Chondrocyte (in vitro differentiated cells): ENCODE measurements around the gene ADGRE1. TPM values are rescaled to one million over a fixed set of nuclear protein-coding genes. Genes with fewer than 3 reads are reported as not detected.
"Not testable (repeated sequence)": the region's sequence is repeated elsewhere in the genome, so short reads cannot be mapped to it uniquely, and the experiment has no call there.

Source experiments
- DNase-seq: peaks from one replicate; pipeline ENCODE4 v3.0.0; 2021; ENCODE audit warnings: mixed read lengths, low spot score
- H3K27ac Mint-ChIP-seq: one replicate; pipeline ENCODE4 v1.8.0; 2021; ENCODE audit warnings: mild to moderate bottlenecking, moderate library complexity, mixed read lengths; ENCODE audit not compliant: unreplicated experiment
- H3K27me3 Mint-ChIP-seq: 2 replicates; pipeline ENCODE4 v1.8.0; 2021; ENCODE audit warnings: low read depth, mixed read lengths
- H3K36me3 Mint-ChIP-seq: 2 replicates; pipeline ENCODE4 v1.8.0; 2021; ENCODE audit warnings: low read depth, mixed read lengths
- H3K4me1 Mint-ChIP-seq: 2 replicates; pipeline ENCODE4 v1.8.0; 2021; ENCODE audit warnings: low read depth, mild to moderate bottlenecking, mixed read lengths
- H3K4me3 Mint-ChIP-seq: one replicate; pipeline ENCODE4 v1.8.0; 2021; ENCODE audit warnings: mild to moderate bottlenecking, moderate library complexity, mixed read lengths; ENCODE audit not compliant: unreplicated experiment
- H3K9me3 Mint-ChIP-seq: 2 replicates; pipeline ENCODE4 v1.8.0; 2021; ENCODE audit warnings: low read depth, mixed read lengths
- total RNA-seq: library from RNA; stranded (reverse); gene quantifications from 3 replicates; pipeline ENCODE4 v1.2.1, GENCODE V29; 2021
- TF ChIP-seq, protein P1 (sequence below): fragments of 200-600 bp; sonication (generic); IDR thresholded peaks from 2 replicates; pipeline ENCODE4 v1.5.0; 2021; ENCODE audit warnings: antibody characterized with exemption, mild to moderate bottlenecking, moderate library complexity

The ADGRE1 gene
- total RNA-seq, 1 donor from 2014 or later = not detected

DNA sequence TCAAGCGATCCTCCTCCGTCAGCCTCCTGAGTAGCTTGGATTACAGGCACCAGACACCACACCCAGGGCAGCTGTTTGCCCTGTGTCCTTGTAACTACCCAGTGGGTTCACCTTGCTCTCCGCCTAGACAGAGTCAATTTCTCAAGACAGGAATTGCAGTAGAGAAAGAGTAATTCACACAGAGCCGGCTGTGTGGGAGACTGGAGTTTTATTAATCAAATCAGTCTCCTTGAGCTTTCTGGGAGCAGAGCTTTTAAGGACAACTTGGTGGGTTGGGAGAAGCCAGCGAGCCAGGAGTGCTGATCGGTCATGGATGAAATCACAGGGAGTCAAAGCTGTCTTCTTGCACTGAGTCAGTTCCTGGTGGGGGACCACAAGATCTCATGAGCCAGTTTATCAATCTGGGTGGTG is 20.6 kb upstream of the ADGRE1 start:
- Mint-ChIP-seq H3K27ac (no peak overlapping the region), H3K27me3 (peaks cover 22% of the 10 kb centered on the region), H3K4me3 (no peak overlapping the region), H3K4me1 (peaks cover 5% of the 10 kb centered on the region), H3K9me3 (peaks cover 4% of the 10 kb centered on the region), H3K36me3 (no peaks in the 10 kb centered on the region)
- DNase-seq = no peak
- TF ChIP-seq, protein P1, sequence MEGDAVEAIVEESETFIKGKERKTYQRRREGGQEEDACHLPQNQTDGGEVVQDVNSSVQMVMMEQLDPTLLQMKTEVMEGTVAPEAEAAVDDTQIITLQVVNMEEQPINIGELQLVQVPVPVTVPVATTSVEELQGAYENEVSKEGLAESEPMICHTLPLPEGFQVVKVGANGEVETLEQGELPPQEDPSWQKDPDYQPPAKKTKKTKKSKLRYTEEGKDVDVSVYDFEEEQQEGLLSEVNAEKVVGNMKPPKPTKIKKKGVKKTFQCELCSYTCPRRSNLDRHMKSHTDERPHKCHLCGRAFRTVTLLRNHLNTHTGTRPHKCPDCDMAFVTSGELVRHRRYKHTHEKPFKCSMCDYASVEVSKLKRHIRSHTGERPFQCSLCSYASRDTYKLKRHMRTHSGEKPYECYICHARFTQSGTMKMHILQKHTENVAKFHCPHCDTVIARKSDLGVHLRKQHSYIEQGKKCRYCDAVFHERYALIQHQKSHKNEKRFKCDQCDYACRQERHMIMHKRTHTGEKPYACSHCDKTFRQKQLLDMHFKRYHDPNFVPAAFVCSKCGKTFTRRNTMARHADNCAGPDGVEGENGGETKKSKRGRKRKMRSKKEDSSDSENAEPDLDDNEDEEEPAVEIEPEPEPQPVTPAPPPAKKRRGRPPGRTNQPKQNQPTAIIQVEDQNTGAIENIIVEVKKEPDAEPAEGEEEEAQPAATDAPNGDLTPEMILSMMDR = no peak

DNA sequence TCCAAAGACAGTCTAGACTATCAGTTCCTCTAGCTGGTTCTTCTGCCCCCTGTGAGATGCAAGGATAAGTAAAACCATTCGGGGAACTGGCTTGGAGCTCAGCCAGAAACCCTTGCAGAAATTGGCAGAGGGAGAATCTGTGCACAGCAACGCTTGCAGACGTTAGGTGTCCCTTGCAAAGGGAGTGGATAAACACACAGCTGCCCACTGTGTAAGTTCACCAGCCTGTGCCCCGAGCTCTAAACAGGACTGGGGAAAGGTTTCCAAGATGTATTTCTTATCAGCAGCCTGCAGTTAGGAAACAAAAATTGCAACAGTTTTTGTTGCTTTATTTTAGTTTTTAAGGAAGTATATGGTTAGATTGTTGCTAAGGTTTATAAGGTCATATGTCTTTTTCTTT is 19.0 kb upstream of the ADGRE1 start:
- TF ChIP-seq, protein P1 = no peak
- Mint-ChIP-seq H3K4me1 (no peaks in the 10 kb centered on the region), H3K27me3 (peaks cover 22% of the 10 kb centered on the region), H3K9me3 (peaks cover 8% of the 10 kb centered on the region), H3K4me3 (no peak overlapping the region), H3K36me3 (no peaks in the 10 kb centered on the region), H3K27ac (no peak overlapping the region)
- DNase-seq = no peak

DNA sequence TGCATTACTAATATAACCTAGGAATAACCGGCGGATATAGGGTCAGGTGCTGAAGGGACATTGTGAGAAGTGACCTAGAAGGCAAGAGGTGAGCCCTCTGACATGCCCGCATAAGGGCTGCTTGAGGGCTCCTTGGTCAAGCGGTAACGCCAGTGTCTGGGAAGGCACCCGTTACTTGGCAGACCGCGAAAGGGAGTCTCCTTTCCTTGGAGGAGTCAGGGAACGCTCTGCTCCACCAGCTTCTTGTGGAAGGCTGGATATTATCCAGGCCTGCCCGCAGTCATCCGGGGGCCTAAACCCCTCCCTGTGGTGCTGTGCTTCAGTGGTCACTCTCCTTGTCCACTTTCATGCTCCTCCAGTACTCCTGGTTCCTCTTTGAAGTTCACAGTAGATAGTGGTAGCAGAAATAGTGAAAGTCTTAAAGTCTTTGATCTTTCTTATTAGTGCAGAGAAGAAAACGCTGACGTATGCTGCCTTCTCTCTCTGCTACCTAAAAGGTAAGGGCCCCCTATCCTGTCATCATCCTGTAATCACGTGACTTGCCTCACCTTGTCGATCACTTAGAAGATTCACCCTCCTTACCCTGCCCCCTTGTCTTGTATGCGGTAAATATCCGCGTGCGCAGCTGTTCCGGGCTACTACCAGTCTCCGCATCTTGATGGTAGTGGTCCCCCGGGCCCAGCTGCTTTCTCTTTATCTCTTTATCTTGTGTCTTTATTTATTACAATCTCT is 18.1 kb upstream of the ADGRE1 start:
- DNase-seq, H3K4me3 Mint-ChIP-seq, H3K9me3 Mint-ChIP-seq, H3K27ac Mint-ChIP-seq, H3K36me3 Mint-ChIP-seq, H3K4me1 Mint-ChIP-seq: not testable (repeated sequence)
- H3K27me3 Mint-ChIP-seq = peaks cover 20% of the 10 kb centered on the region

DNA sequence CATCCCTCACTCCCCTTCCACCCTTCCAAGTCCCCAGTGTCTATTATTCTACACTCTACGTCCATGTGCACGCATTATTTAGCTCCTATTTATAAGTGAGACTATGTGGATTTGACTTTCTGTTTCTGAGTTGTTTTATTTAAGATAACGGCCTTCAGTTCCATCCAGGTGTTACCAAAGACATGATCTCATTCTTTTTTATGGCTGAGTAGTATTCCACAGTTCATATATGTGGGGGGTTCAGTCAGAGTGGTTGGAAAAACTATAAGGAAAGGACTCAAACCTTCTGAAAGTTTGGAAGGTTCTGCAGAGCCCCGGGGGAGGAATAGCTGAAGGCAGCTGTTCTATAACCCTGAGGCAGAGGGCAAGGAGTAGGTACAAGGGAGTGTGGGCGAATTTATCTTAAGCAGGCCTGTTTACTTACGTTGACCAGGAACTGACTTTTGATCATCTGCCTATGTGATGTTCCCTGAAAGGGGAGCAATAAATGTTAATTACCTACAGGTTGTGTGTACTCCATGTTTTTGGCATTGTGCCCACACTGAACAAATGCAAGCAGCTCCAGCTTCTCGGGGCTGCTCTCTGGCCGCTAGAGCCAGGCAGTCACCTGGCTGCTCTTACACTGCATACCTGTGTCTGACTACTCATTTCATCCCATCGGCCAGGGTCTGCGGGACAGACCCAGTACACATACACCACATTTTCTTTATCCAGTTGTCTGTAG is 13.5 kb upstream of the ADGRE1 start:
- H3K9me3 Mint-ChIP-seq = peaks cover 8% of the 10 kb centered on the region
- no peak for DNase-seq

DNA sequence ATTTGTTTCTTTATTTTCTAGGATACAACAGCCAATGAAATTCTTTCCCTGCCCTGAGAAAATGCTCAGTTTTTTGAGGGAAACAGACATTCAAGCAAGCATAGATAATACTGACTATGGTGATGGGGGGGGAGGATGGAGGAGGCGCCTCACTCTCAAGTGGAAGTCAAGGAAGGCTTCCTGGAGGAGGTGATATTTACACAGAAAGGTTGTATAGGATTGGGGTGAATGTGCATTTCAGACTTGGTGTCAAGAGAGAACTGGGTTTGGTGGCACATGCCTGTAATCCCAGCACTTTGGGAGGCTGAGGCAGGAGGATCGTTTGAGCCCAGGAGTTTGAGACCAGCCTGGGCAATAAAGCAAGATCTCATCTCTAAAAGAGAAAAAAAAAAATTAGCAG is 12.2 kb upstream of the ADGRE1 start:
- H3K27me3 Mint-ChIP-seq = peaks cover 16% of the 10 kb centered on the region
- no peaks in the 10 kb centered on the region for H3K4me1 Mint-ChIP-seq
- peaks cover 13% of the 10 kb centered on the region for H3K9me3 Mint-ChIP-seq
- DNase-seq = no peak
- no peak overlapping the region for H3K27ac Mint-ChIP-seq
- no peak overlapping the region for H3K4me3 Mint-ChIP-seq
- TF ChIP-seq, protein P1 = no peak
- peaks cover 1% of the 10 kb centered on the region for H3K36me3 Mint-ChIP-seq

More for the DNA sequence above, 13.5 kb upstream of the ADGRE1 start:
- Mint-ChIP-seq H3K4me3 (no peak overlapping the region), H3K4me1 (no peaks in the 10 kb centered on the region), H3K27me3 (peaks cover 17% of the 10 kb centered on the region), H3K27ac (no peak overlapping the region), H3K36me3 (peaks cover 1% of the 10 kb centered on the region)
- TF ChIP-seq, protein P1 = no peak
